Endothelial cell of umbilical vein (primary cell): Measurements from ENCODE around the gene ING1.

ENCODE experiments used
- CTCF ChIP-seq, 2 donors: IDR thresholded peaks; 1 replicate in 1 of 2; 2 replicates in 1 of 2; pipeline ENCODE4 v1.5.1; 2011; ENCODE audit warnings: low read length in 2 of 2, mild to moderate bottlenecking in 2 of 2, moderate library complexity in 2 of 2, control low read depth in 1 of 2, inconsistent platforms in 1 of 2, low read depth in 1 of 2; ENCODE audit not compliant: insufficient read depth in 1 of 2; ENCODE audit errors: extremely low read depth in 1 of 2
- POLR2AphosphoS5 ChIP-seq: IDR thresholded peaks from 2 replicates; pipeline ENCODE4 v1.6.1; 2012; ENCODE audit warnings: low read depth, mild to moderate bottlenecking, control low read depth, low read length, moderate library complexity; ENCODE audit not compliant: insufficient read depth

- TF ChIP-seq POLR2AphosphoS5 (no peak), CTCF (IDR thresholded peaks at IDR 0.05; ENCODE audit: extremely low read depth in 1 of 2, insufficient read depth in 1 of 2, low read depth in 1 of 2, low read length in 2 of 2) (no peak)
Observed at GRCh38 chr13:110685305-110686020, 28.0 kb upstream of the ING1 start.
